ENCODE results near the gene SLC50A1.

Gene SLC50A1

DNA sequence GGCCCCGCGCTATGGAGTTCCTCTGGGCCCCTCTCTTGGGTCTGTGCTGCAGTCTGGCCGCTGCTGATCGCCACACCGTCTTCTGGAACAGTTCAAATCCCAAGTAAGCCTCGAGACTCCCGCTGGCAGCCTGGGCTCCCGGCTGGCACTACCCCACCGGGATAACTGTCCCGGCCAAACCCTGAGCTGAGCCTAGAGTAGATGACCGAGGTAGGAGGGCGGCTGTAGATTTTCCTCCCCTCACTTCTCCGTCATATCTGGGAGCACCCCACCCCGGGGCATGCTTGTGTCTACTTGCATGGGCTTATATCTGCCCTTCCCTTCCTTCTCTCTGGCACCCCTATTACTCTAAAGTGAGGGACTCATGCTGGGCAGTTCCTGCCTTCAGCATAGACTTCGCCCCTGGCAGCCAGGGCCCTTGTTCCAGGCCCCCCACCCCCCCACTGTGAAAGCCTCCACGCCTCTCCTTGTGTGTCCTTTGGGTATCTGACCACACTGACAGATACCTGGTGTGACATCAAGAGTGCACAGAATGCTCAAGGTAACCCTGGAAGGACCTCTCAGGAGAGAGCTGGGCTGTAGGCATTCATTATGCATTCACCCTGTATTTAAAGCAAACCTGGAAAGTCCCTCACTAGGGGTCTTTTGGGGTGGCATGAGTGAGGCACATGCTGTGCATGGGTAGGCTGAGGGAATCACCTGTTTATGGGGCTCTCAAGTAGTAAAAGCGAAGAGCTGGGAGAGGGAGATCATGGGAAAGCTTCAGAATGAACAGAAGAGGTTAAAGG is 7.5 kb upstream of the SLC50A1 start:
- Histone ChIP-seq H3K36me3 (ENCODE audit: control insufficient read depth, insufficient read depth, low read length) (peaks cover 9% of the 10 kb centered on the region; the same call in 1 of the 2 replicates), H3K4me1 (ENCODE audit: control insufficient read depth, insufficient read depth, low read length) (peaks cover 54% of the 10 kb centered on the region), H3K27ac (ENCODE audit: low read depth, low read length) (no peak overlapping the region), H3K4me3 (ENCODE audit: low read depth, low read length) (peak overlapping the region; percentile 84), H3K9me3 (ENCODE audit: control insufficient read depth, insufficient read depth, low read depth, low read length) (no peaks in the 10 kb centered on the region), H3K27me3 (ENCODE audit: control insufficient read depth, insufficient read depth, low read length) (peaks cover 65% of the 10 kb centered on the region), H3K9ac (ENCODE audit: low read length) (peak overlapping the region; percentile 40)

DNA sequence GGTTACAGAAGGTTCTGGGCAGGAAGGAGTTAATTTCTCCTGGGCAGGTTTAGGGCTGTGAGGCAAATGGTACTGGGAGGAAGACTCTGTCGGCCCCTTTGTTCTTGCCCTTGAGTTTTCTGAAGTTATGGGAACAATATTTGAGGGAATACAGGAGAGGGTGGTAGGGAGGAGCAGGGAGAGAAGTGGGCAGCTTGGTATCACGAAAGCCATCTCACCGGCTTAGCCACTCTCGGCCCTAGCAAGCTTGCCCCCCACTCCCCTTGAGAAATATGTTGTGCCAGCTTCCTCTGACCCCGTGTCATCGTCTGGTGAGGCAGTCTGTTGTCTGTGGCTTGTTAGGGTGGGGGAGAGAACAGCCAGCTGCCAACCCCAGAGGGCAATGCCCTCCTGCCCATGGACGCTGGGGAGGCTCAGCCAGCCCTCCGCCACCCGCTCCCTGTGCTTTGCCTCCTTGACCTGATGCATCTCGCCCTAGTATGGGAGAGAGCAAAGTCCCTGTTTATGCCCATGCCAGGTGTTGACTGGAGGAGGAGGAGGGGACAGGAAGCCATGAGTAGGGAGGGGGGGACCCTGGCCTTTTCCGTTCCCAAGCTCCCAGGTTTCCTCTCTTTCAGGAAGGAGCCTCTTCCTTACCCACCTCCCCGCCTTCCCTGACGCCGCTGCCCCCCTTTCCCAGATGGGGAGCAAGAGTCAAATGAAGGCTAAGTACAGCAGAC is 6.7 kb upstream of the SLC50A1 start:
- no peak overlapping the region for H3K27ac ChIP-seq (ENCODE audit: low read depth, low read length)
- peak overlapping the region; percentile 84 for H3K4me3 ChIP-seq (ENCODE audit: low read depth, low read length)
- H3K4me1 ChIP-seq (ENCODE audit: control insufficient read depth, insufficient read depth, low read length): peaks cover 54% of the 10 kb centered on the region
- H3K9me3 ChIP-seq (ENCODE audit: control insufficient read depth, insufficient read depth, low read depth, low read length): no peaks in the 10 kb centered on the region
- H3K27me3 ChIP-seq (ENCODE audit: control insufficient read depth, insufficient read depth, low read length): peaks cover 60% of the 10 kb centered on the region
- H3K9ac ChIP-seq (ENCODE audit: low read length): peak overlapping the region; percentile 32
- peaks cover 9% of the 10 kb centered on the region; the same call in 1 of the 2 replicates for H3K36me3 ChIP-seq (ENCODE audit: control insufficient read depth, insufficient read depth, low read length)

DNA sequence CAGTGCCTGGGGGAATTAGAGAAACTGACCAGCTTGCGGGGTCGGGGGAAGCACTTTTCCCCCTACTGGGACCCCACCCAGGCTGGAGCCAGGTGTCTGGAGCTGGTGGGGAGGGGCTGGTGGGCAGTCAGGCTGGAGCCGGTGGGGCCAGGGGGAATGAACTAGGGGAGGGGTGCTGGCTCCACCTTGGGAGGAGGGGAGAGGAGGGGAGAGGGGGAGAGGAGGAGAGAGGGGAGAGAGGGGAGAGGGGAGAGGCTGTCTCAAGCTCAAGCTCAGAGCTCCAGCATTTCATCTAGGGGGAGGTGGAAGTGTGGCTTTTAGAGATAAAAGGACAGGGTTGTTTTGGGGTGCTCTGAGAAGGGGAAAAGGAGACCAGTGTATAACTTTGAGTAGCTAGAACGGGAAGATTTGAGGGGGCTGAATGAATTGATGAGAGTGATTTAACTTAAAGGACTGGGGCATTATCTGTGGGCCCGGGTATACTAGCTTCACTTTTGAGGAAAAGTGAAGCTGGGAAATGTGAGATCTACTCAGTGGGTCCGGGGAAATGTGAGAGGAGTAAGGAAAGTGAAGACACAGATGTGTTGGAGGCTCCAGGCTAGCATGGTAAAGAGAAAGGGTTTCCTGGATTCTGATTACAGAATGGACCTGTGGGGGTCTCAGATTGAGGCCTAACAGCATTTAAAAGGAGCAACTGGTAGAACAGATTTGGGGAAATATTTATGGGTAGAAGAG is 5.2 kb upstream of the SLC50A1 start:
- peaks cover 45% of the 10 kb centered on the region for H3K27me3 ChIP-seq (ENCODE audit: control insufficient read depth, insufficient read depth, low read length)
- H3K27ac ChIP-seq (ENCODE audit: low read depth, low read length): 0 out of 2 replicates have a peak overlapping the region, but pooled peaks have one; percentile 20
- H3K9me3 ChIP-seq (ENCODE audit: control insufficient read depth, insufficient read depth, low read depth, low read length): no peaks in the 10 kb centered on the region
- H3K4me1 ChIP-seq (ENCODE audit: control insufficient read depth, insufficient read depth, low read length): peaks cover 47% of the 10 kb centered on the region
- H3K36me3 ChIP-seq (ENCODE audit: control insufficient read depth, insufficient read depth, low read length): peaks cover 9% of the 10 kb centered on the region; the same call in 1 of the 2 replicates
- peak overlapping the region; percentile 37 for H3K9ac ChIP-seq (ENCODE audit: low read length)
- H3K4me3 ChIP-seq (ENCODE audit: low read depth, low read length): peak overlapping the region; percentile 84

DNA sequence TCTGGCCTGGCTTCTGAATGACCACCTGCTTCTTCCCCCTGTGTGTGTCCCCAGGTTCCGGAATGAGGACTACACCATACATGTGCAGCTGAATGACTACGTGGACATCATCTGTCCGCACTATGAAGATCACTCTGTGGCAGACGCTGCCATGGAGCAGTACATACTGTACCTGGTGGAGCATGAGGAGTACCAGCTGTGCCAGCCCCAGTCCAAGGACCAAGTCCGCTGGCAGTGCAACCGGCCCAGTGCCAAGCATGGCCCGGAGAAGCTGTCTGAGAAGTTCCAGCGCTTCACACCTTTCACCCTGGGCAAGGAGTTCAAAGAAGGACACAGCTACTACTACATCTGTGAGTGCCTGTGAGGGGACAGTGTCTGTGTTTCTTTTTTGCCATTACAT is 4.4 kb upstream of the SLC50A1 start:
- H3K4me1 ChIP-seq (ENCODE audit: control insufficient read depth, insufficient read depth, low read length): peaks cover 40% of the 10 kb centered on the region
- peaks cover 9% of the 10 kb centered on the region; the same call in 1 of the 2 replicates for H3K36me3 ChIP-seq (ENCODE audit: control insufficient read depth, insufficient read depth, low read length)
- no peak overlapping the region for H3K27ac ChIP-seq (ENCODE audit: low read depth, low read length)
- H3K9me3 ChIP-seq (ENCODE audit: control insufficient read depth, insufficient read depth, low read depth, low read length): no peaks in the 10 kb centered on the region
- H3K4me3 ChIP-seq (ENCODE audit: low read depth, low read length): no peak overlapping the region
- H3K9ac ChIP-seq (ENCODE audit: low read length): no peak overlapping the region
- peaks cover 37% of the 10 kb centered on the region for H3K27me3 ChIP-seq (ENCODE audit: control insufficient read depth, insufficient read depth, low read length)

DNA sequence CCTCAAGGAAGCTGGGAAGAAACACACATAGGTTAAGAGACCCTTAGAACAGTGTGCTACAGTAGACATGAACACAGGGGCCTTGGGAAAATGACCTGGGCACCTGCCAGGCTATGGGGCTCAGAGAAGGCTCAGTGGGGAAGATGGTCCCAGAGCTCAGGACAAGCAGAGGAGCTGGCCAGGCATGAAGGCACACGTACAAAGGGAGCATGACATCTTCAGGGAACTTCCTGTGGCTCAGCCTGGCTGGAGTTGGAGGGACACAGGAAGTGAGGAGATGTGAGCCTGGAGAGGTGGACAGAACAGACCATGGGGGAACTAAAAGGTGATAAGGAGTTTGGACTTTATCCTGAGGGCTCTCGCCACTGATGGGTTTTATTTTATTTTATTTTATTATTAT is 3.8 kb upstream of the SLC50A1 start:
- Histone ChIP-seq H3K4me1 (ENCODE audit: control insufficient read depth, insufficient read depth, low read length) (peaks cover 39% of the 10 kb centered on the region), H3K9ac (ENCODE audit: low read length) (no peak overlapping the region), H3K4me3 (ENCODE audit: low read depth, low read length) (no peak overlapping the region), H3K36me3 (ENCODE audit: control insufficient read depth, insufficient read depth, low read length) (peaks cover 9% of the 10 kb centered on the region; the same call in 1 of the 2 replicates), H3K9me3 (ENCODE audit: control insufficient read depth, insufficient read depth, low read depth, low read length) (no peaks in the 10 kb centered on the region), H3K27ac (ENCODE audit: low read depth, low read length) (no peak overlapping the region), H3K27me3 (ENCODE audit: control insufficient read depth, insufficient read depth, low read length) (peaks cover 31% of the 10 kb centered on the region)

DNA sequence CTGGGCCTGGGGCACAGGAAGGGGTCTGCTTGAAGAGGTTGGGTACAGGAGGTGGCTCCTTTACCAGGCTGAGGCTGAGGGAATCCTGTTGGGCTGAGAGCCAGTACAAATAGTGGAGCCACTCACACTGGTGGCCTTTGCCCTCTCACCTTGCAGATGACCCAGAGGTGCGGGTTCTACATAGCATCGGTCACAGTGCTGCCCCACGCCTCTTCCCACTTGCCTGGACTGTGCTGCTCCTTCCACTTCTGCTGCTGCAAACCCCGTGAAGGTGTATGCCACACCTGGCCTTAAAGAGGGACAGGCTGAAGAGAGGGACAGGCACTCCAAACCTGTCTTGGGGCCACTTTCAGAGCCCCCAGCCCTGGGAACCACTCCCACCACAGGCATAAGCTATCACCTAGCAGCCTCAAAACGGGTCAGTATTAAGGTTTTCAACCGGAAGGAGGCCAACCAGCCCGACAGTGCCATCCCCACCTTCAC is 1.8 kb upstream of the SLC50A1 start:
- Histone ChIP-seq H3K36me3 (ENCODE audit: control insufficient read depth, insufficient read depth, low read length) (peaks cover 9% of the 10 kb centered on the region; the same call in 1 of the 2 replicates), H3K9ac (ENCODE audit: low read length) (no peak overlapping the region), H3K9me3 (ENCODE audit: control insufficient read depth, insufficient read depth, low read depth, low read length) (no peaks in the 10 kb centered on the region), H3K4me3 (ENCODE audit: low read depth, low read length) (no peak overlapping the region), H3K27ac (ENCODE audit: low read depth, low read length) (no peak overlapping the region), H3K4me1 (ENCODE audit: control insufficient read depth, insufficient read depth, low read length) (peaks cover 28% of the 10 kb centered on the region), H3K27me3 (ENCODE audit: control insufficient read depth, insufficient read depth, low read length) (peaks cover 12% of the 10 kb centered on the region)

DNA sequence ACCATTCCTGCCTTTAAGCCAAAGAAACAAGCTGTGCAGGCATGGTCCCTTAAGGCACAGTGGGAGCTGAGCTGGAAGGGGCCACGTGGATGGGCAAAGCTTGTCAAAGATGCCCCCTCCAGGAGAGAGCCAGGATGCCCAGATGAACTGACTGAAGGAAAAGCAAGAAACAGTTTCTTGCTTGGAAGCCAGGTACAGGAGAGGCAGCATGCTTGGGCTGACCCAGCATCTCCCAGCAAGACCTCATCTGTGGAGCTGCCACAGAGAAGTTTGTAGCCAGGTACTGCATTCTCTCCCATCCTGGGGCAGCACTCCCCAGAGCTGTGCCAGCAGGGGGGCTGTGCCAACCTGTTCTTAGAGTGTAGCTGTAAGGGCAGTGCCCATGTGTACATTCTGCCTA is 1.3 kb upstream of the SLC50A1 start:
- peak overlapping the region; percentile 89; the same call in 1 of the 2 replicates for H3K4me3 ChIP-seq (ENCODE audit: low read depth, low read length)
- peaks cover 23% of the 10 kb centered on the region for H3K4me1 ChIP-seq (ENCODE audit: control insufficient read depth, insufficient read depth, low read length)
- peaks cover 8% of the 10 kb centered on the region for H3K27me3 ChIP-seq (ENCODE audit: control insufficient read depth, insufficient read depth, low read length)
- no peak overlapping the region for H3K27ac ChIP-seq (ENCODE audit: low read depth, low read length)
- H3K9me3 ChIP-seq (ENCODE audit: control insufficient read depth, insufficient read depth, low read depth, low read length): no peaks in the 10 kb centered on the region
- no peak overlapping the region for H3K9ac ChIP-seq (ENCODE audit: low read length)
- H3K36me3 ChIP-seq (ENCODE audit: control insufficient read depth, insufficient read depth, low read length): peaks cover 9% of the 10 kb centered on the region; the same call in 1 of the 2 replicates

DNA sequence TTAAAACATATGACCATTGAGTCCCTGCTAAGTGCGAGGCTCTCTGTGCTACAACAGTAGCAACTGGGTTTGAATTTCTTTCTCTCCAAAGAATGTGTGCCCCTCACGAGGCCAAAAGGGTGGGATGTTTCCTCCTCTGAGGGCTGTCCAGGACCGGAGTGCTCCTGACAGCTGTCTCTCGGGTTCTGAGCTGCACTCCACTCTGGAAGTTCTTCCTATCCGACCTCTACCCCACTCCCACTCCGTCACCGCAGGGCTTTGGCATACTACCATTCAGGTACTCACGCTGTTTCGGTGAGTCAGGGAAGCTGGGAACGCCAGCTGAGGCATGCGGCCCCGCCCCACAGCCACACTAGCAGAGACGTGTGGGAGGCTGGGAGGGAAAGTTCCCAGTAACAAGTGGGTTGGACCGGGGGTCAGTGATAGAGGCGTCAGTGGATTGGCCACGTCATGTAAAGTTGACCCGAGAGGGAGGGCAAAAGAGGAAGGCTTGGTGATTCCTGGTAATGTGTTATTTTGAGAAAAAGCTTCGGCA is 705 bp upstream of the SLC50A1 start:
- H3K9ac ChIP-seq (ENCODE audit: low read length): peak overlapping the region; percentile 81
- H3K27ac ChIP-seq (ENCODE audit: low read depth, low read length): peak overlapping the region; percentile 21; the same call in 1 of the 2 replicates
- H3K36me3 ChIP-seq (ENCODE audit: control insufficient read depth, insufficient read depth, low read length): peaks cover 9% of the 10 kb centered on the region; the same call in 1 of the 2 replicates
- peak overlapping the region; percentile 89 for H3K4me3 ChIP-seq (ENCODE audit: low read depth, low read length)
- peaks cover 4% of the 10 kb centered on the region; the same call in 1 of the 2 replicates for H3K27me3 ChIP-seq (ENCODE audit: control insufficient read depth, insufficient read depth, low read length)
- H3K4me1 ChIP-seq (ENCODE audit: control insufficient read depth, insufficient read depth, low read length): peaks cover 17% of the 10 kb centered on the region
- H3K9me3 ChIP-seq (ENCODE audit: control insufficient read depth, insufficient read depth, low read depth, low read length): no peaks in the 10 kb centered on the region

DNA sequence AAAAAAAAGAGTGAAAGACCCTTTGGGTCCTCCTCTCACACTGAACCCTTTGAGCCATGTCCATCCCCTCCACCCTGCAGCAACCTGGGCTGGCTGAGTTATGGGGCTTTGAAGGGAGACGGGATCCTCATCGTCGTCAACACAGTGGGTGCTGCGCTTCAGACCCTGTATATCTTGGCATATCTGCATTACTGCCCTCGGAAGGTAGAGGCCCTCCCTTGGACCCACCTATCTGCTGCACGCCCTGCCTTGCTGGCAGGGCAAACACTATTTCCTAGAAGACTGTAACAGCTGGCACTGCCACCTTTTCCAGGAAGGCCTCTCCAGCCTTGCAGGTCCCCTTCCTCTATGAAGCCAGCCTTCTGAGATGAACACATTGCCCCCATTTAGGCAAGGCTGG is 1.1 kb downstream of the SLC50A1 start:
- Histone ChIP-seq H3K27ac (ENCODE audit: low read depth, low read length) (no peak overlapping the region), H3K4me1 (ENCODE audit: control insufficient read depth, insufficient read depth, low read length) (peaks cover 11% of the 10 kb centered on the region; the same call in 1 of the 2 replicates), H3K9ac (ENCODE audit: low read length) (peak overlapping the region; percentile 23), H3K9me3 (ENCODE audit: control insufficient read depth, insufficient read depth, low read depth, low read length) (no peaks in the 10 kb centered on the region), H3K27me3 (ENCODE audit: control insufficient read depth, insufficient read depth, low read length) (no peaks in the 10 kb centered on the region), H3K4me3 (ENCODE audit: low read depth, low read length) (peak overlapping the region; percentile 89), H3K36me3 (ENCODE audit: control insufficient read depth, insufficient read depth, low read length) (peaks cover 2% of the 10 kb centered on the region; the same call in 1 of the 2 replicates)

DNA sequence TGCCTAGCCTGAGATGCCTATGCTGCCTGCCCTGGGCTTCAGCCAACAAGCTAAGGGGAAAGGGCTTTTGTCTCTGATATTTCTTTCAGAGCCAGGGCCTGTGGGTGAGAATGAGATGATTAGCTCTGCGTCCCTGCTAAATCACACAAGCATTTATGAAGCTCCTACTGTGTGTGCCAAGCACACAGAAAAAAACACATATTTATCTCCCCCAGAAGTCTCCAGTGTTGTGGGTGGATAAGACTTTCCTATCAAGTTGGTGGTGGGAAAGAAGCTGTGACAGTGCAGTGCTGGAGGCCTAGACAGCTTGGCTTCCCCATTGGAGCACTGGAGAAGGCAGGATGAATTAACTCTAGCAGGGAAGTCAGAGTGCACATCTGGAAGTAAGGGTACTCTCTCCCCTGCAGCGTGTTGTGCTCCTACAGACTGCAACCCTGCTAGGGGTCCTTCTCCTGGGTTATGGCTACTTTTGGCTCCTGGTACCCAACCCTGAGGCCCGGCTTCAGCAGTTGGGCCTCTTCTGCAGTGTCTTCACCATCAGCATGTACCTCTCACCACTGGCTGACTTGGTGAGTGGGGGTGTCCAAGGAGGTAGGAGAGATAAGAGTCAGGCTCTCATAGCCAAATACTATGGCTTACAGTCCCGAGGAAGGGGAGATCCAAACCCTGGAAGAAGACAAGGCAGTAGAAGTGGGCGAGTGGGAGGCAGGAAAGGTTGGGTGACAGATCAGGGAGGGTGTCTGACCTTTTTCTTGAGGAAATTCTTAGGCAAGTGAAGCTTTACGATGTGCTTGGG is 1.7 kb downstream of the SLC50A1 start:
- H3K4me1 ChIP-seq (ENCODE audit: control insufficient read depth, insufficient read depth, low read length): peaks cover 11% of the 10 kb centered on the region; the same call in 1 of the 2 replicates
- H3K27ac ChIP-seq (ENCODE audit: low read depth, low read length): no peak overlapping the region
- no peaks in the 10 kb centered on the region for H3K36me3 ChIP-seq (ENCODE audit: control insufficient read depth, insufficient read depth, low read length)
- H3K27me3 ChIP-seq (ENCODE audit: control insufficient read depth, insufficient read depth, low read length): no peaks in the 10 kb centered on the region
- H3K4me3 ChIP-seq (ENCODE audit: low read depth, low read length): peak overlapping the region; percentile 89
- H3K9ac ChIP-seq (ENCODE audit: low read length): no peak overlapping the region
- no peaks in the 10 kb centered on the region for H3K9me3 ChIP-seq (ENCODE audit: control insufficient read depth, insufficient read depth, low read depth, low read length)
